Caco-2 (cell line): ENCODE data around the gene LCNL1. TPM values are rescaled to one million over a fixed set of nuclear protein-coding genes. Genes with fewer than 3 reads are reported as not detected.
A peak's percentile ranks its signal among the peaks of the same experiment; 100 is the strongest.

Source experiments
- BruUV-seq: library from RNA; stranded (reverse); fragments of 400-500 nt; replicated peaks from 2 replicates; lab custom pipeline; 2021; lab: Mats Ljungman, UMichigan
- CTCF ChIA-PET: fragments of 300-600 bp; sonication (Branson Sonifier 250); formaldehyde crosslinking; loops from one replicate; lab custom pipeline; 2022; ENCODE audit warnings: antibody characterized with exemption; lab: Charles Lee
- POLR2A ChIA-PET: fragments of 300-600 bp; sonication (Branson Sonifier 250); formaldehyde crosslinking; loops from one replicate; lab custom pipeline; 2022; ENCODE audit warnings: antibody characterized with exemption; lab: Charles Lee
- DNase-seq, 2 experiments: peaks; one replicate each; pipeline versions ENCODE4 v3.0.0 to v3.0.0-alpha.2; 2020 to 2022
- H3K27me3 ChIP-seq: replicated peaks from 2 replicates; pipeline ENCODE4 v1.6.0; 2011; ENCODE audit warnings: low read length; ENCODE audit not compliant: control insufficient read depth, insufficient read depth
- H3K36me3 ChIP-seq: 2 replicates; pipeline ENCODE4 v1.5.1; 2011; ENCODE audit warnings: low read length; ENCODE audit not compliant: control insufficient read depth, insufficient read depth
- H3K4me1 ChIP-seq: fragments of 250-450 bp; sonication (Bioruptor Pico); 2 replicates; pipeline ENCODE4 v1.5.1; 2020; ENCODE audit warnings: mild to moderate bottlenecking
- H3K4me3 ChIP-seq: 2 replicates; pipeline ENCODE4 v1.5.1; 2011; ENCODE audit warnings: low read depth, mild to moderate bottlenecking, control low read depth, low read length
- H3K9me3 ChIP-seq: fragments of 250-450 bp; sonication (Bioruptor Pico); 2 replicates; pipeline ENCODE4 v1.5.1; 2020; ENCODE audit warnings: mild to moderate bottlenecking, moderate library complexity
- H3K27ac Mint-ChIP-seq: one replicate; pipeline ENCODE4 v1.8.0; 2022; ENCODE audit warnings: mixed read lengths; ENCODE audit not compliant: unreplicated experiment
- H3K27me3 Mint-ChIP-seq: one replicate; pipeline ENCODE4 v1.8.0; 2022; ENCODE audit warnings: mixed read lengths; ENCODE audit not compliant: insufficient read depth, unreplicated experiment
- H3K36me3 Mint-ChIP-seq: one replicate; pipeline ENCODE4 v1.8.0; 2022; ENCODE audit warnings: mild to moderate bottlenecking, mixed read lengths; ENCODE audit not compliant: insufficient read depth, unreplicated experiment
- H3K4me1 Mint-ChIP-seq: one replicate; pipeline ENCODE4 v1.8.0; 2022; ENCODE audit warnings: low read depth, mixed read lengths; ENCODE audit not compliant: unreplicated experiment
- H3K4me3 Mint-ChIP-seq: one replicate; pipeline ENCODE4 v1.8.0; 2022; ENCODE audit warnings: mild to moderate bottlenecking, moderate library complexity, mixed read lengths; ENCODE audit not compliant: unreplicated experiment
- H3K9me3 Mint-ChIP-seq: one replicate; pipeline ENCODE4 v1.8.0; 2022; ENCODE audit warnings: mixed read lengths; ENCODE audit not compliant: unreplicated experiment
- CTCF ChIP-seq, 2 experiments: fragments of 200-600 bp in 1 of 2; IDR thresholded peaks; 1 replicate in 1 of 2; 2 replicates in 1 of 2; pipeline versions ENCODE4 v1.5.1 to v1.8.0; 2011 to 2022; ENCODE audit warnings: antibody characterized with exemption in 1 of 2, control low read depth in 1 of 2, inconsistent platforms in 1 of 2, low read depth in 1 of 2, low read length in 1 of 2, mild to moderate bottlenecking in 1 of 2, moderate library complexity in 1 of 2; ENCODE audit not compliant: insufficient read depth in 1 of 2, severe bottlenecking in 1 of 2, unreplicated experiment in 1 of 2
- intact Hi-C: fragments of 100-400 bp; cut with micrococcal nuclease; formaldehyde crosslinking; loops from one replicate; pipeline ENCODE4 v1.10.0; 2022; ENCODE audit not compliant: unreplicated experiment
- total RNA-seq: library from RNA; stranded (reverse); gene quantifications from 2 replicates; pipeline ENCODE4 v1.2.3, GENCODE V29; 2022

LCNL1 gene
- total RNA-seq, 1 experiment from 2014 or later, result not detected

GRCh38 chr9:136997830-136998234 lies 15.0 kb downstream of the LCNL1 start:
- POLR2A ChIA-PET, result no interaction called here
- Mint-ChIP-seq H3K9me3 (no peaks in the 10 kb centered on the region), H3K27ac (no peak overlapping the region), H3K36me3 (peaks cover 37% of the 10 kb centered on the region), H3K4me1 (peaks cover 10% of the 10 kb centered on the region), H3K27me3 (no peaks in the 10 kb centered on the region), H3K4me3 (peak overlapping the region; percentile 48)
- Histone ChIP-seq H3K27me3 (no peaks in the 10 kb centered on the region), H3K36me3 (no peaks in the 10 kb centered on the region), H3K9me3 (no peaks in the 10 kb centered on the region), H3K4me1 (peaks cover 28% of the 10 kb centered on the region), H3K4me3 (no peak overlapping the region)
- DNase-seq, result no peak
- no TSS peak for BruUV-seq
- TF ChIP-seq CTCF (IDR thresholded peaks at IDR 0.05; ENCODE audit: insufficient read depth in 1 of 2, low read depth in 1 of 2, low read length in 1 of 2, severe bottlenecking in 1 of 2, unreplicated experiment in 1 of 2), result no peak
- CTCF ChIA-PET, result interaction anchor here (1.0 to 2.8 kb wide), 2 partner anchors 37 to 50 kb away, joined by 4 to 12 read pairs; no protein-coding TSS in a partner anchor
- intact Hi-C loops, result loop anchor here (2.0 kb wide), 1 partner anchor 49 kb away; no protein-coding TSS in a partner anchor

GRCh38 chr9:137000177-137000930 lies 17.6 kb downstream of the LCNL1 start:
- Histone ChIP-seq H3K4me3 (no peak overlapping the region), H3K27me3 (no peaks in the 10 kb centered on the region), H3K4me1 (peaks cover 24% of the 10 kb centered on the region), H3K9me3 (no peaks in the 10 kb centered on the region), H3K36me3 (no peaks in the 10 kb centered on the region)
- POLR2A ChIA-PET, result no interaction called here
- peaks cover 28% of the 10 kb centered on the region for H3K36me3 Mint-ChIP-seq
- no peaks in the 10 kb centered on the region for H3K27me3 Mint-ChIP-seq
- CTCF ChIA-PET, result interaction anchor here (0.6 to 1.2 kb wide), 2 partner anchors 35 to 140 kb away, joined by 4 to 5 read pairs; no protein-coding TSS in a partner anchor
- intact Hi-C loops, result no loop called here
- H3K4me3 Mint-ChIP-seq, result no peak overlapping the region
- H3K27ac Mint-ChIP-seq, result no peak overlapping the region
- no peak for TF ChIP-seq CTCF (IDR thresholded peaks at IDR 0.05; ENCODE audit: insufficient read depth in 1 of 2, low read depth in 1 of 2, low read length in 1 of 2, severe bottlenecking in 1 of 2, unreplicated experiment in 1 of 2)
- H3K9me3 Mint-ChIP-seq, result no peaks in the 10 kb centered on the region
- no TSS peak for BruUV-seq
- peaks cover 10% of the 10 kb centered on the region for H3K4me1 Mint-ChIP-seq
- DNase-seq, result no peak

GRCh38 chr9:137001857-137002645 lies 19.3 kb downstream of the LCNL1 start:
- no peak for DNase-seq
- peaks cover 11% of the 10 kb centered on the region for H3K4me1 ChIP-seq
- POLR2A ChIA-PET, result no interaction called here
- no peak overlapping the region for H3K4me3 ChIP-seq
- H3K4me1 Mint-ChIP-seq, result peaks cover 10% of the 10 kb centered on the region
- H3K27me3 Mint-ChIP-seq, result no peaks in the 10 kb centered on the region
- peaks cover 17% of the 10 kb centered on the region for H3K36me3 Mint-ChIP-seq
- no peaks in the 10 kb centered on the region for H3K9me3 Mint-ChIP-seq
- TF ChIP-seq CTCF (IDR thresholded peaks at IDR 0.05; ENCODE audit: insufficient read depth in 1 of 2, low read depth in 1 of 2, low read length in 1 of 2, severe bottlenecking in 1 of 2, unreplicated experiment in 1 of 2), result no peak
- BruUV-seq, result no TSS peak
- H3K27me3 ChIP-seq, result no peaks in the 10 kb centered on the region
- CTCF ChIA-PET, result interaction anchor here (0.6 to 0.8 kb wide), 2 partner anchors 27 to 68 kb away, joined by 3 to 4 read pairs; partner anchors contain the start of gene SAPCD2
- no peaks in the 10 kb centered on the region for H3K36me3 ChIP-seq
- no peaks in the 10 kb centered on the region for H3K9me3 ChIP-seq
- H3K4me3 Mint-ChIP-seq, result no peak overlapping the region
- H3K27ac Mint-ChIP-seq, result no peak overlapping the region
- intact Hi-C loops, result no loop called here
